ENCODE measurements around the gene SNORC. TPM values are rescaled to one million over a fixed set of nuclear protein-coding genes. Genes with fewer than 3 reads are reported as not detected.

Gene SNORC
- total and polyA plus RNA-seq, 12 donors = 0.70 to 1.7 (median 0.94) TPM

- 80% methylated on average over 11 of the region's 11 CpGs for WGBS, 2 donors
- no peak for DNase-seq
- intact Hi-C loops (cut with DNase I) = no loop called here
Measured at GRCh38 chr2:232890536-232890895, 20.5 kb downstream of the SNORC start.

DNA sequence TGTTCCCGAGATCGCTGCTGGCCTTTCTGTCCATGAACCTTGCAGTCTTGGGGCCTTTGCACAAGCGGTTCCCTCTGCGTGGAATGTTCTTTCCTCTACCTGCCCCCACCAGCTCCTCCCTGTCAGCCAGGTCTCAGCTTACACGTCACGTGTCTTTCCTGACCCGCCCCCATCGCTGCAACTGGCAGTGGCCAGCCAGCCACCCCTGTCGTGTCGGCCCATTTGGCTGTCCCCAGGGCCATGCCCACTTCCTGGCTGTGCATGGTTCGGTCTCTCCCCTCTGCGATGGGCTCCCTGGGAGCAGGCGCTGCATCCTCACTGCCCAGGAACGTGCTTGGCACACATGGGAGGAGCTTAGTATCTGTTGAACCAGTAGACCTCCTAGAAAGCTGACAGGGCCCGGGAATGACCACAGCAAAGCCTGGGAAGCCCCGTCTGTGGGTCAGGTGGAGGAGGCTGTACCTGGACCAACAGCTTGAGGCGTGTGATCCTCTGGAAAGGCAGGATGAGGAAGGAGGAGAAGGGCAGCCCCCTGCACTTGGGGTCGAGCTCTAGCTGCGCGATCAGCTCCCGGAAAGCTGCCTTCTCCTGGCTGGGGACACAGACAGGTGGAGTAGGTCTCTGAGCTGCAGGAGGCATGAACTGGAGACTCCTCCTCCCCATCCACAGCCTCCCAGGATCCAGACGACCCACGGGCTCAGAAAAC lies 21.0 kb downstream of the SNORC start:
- WGBS, 2 donors = 23 to 30% methylated on average over 23 of the region's 23 CpGs
- Histone ChIP-seq H3K27me3 (peaks cover 0 to 57% (median 10%) of the 10 kb centered on the region in 7 donors), H3K9me3 (no peaks in the 10 kb centered on the region), H3K27ac (no peak overlapping the region), H3K36me3 (no peaks in the 10 kb centered on the region), H3K4me1 (peaks cover 0 to 10% (median 6%) of the 10 kb centered on the region in 9 donors), H3K4me3 (peak overlapping the region in 2 of 10 donors; percentile 13)
- intact Hi-C loops (cut with DNase I) = no loop called here
- peak in 6 of 8 donors; percentile 22 to 55 (median 40) for ATAC-seq
- DNase-seq = no peak
- TF ChIP-seq CTCF (IDR thresholded peaks at IDR 0.05) = no peak

More at GRCh38 chr2:232890536-232890895, 20.5 kb downstream of the SNORC start:
- no peak for ATAC-seq
- no peak for TF ChIP-seq CTCF (IDR thresholded peaks at IDR 0.05)
- no peak overlapping the region for H3K27ac ChIP-seq
- H3K9me3 ChIP-seq = no peaks in the 10 kb centered on the region
- peak overlapping the region in 1 of 10 donors; percentile 13 for H3K4me3 ChIP-seq
- peaks cover 0 to 10% (median 6%) of the 10 kb centered on the region in 9 donors for H3K4me1 ChIP-seq
- H3K27me3 ChIP-seq = peaks cover 0 to 62% (median 15%) of the 10 kb centered on the region in 7 donors
- no peaks in the 10 kb centered on the region for H3K36me3 ChIP-seq

DNA sequence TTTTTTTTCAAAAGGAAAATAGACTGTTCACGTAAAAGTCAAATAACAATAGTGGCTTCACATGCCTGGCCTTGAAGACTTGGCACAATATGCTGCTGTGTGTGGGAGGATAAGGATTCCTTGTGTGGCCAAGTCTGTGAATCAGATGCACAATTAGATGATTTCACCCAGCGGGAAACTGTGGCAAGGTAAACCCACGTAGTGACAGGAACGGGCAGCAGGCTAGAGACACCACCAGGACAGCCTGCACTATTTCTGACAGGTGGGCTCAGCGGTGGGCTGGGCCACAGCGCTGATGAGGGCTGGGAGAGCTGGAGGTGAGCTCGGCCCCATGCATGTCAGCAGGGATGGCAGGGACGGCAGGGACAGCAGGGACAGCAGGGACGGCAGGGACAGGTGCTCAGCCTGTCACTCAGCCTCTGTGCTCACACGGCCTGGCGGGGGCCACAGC lies 21.6 kb downstream of the SNORC start:
- Histone ChIP-seq H3K9me3 (no peaks in the 10 kb centered on the region), H3K4me3 (no peak overlapping the region), H3K27me3 (peaks cover 0 to 55% (median 7%) of the 10 kb centered on the region in 7 donors), H3K36me3 (no peaks in the 10 kb centered on the region), H3K27ac (no peak overlapping the region), H3K4me1 (peaks cover 0 to 10% (median 6%) of the 10 kb centered on the region in 9 donors)
- no peak for DNase-seq
- ATAC-seq = peak in 1 of 8 donors; percentile 15
- TF ChIP-seq CTCF (IDR thresholded peaks at IDR 0.05) = no peak
- 56 to 58% methylated on average over 11 of the region's 11 CpGs for WGBS, 2 donors
- intact Hi-C loops (cut with DNase I) = no loop called here

DNA sequence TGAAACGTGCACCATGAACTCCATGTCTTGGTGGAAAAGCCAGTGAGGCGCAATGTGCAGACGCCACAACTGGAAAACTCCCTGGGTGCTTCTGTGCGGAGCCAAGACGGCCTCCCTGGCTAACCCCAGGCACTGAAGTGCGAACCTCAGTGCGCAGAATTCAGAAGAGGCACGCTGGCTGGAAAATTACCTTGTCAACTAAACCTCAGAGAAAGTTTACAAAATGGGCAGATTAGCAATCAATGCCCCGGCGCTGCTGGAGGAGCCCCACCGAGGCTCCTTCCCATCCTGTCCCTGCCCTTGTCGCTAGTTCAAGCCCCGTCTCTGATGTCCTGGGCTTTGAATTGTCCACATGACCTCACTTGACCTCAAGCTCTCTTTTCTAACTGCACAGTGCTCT lies 22.2 kb downstream of the SNORC start:
- ATAC-seq (no peak), DNase-seq (no peak)
- no peaks in the 10 kb centered on the region for H3K9me3 ChIP-seq
- H3K4me1 ChIP-seq = peaks cover 0 to 10% (median 6%) of the 10 kb centered on the region in 9 donors
- intact Hi-C loops (cut with DNase I) = no loop called here
- peaks cover 0 to 52% (median 7%) of the 10 kb centered on the region in 7 donors for H3K27me3 ChIP-seq
- H3K27ac ChIP-seq = no peak overlapping the region
- 90 to 91% methylated on average over 13 of the region's 13 CpGs for WGBS, 2 donors
- H3K36me3 ChIP-seq = no peaks in the 10 kb centered on the region
- TF ChIP-seq CTCF (IDR thresholded peaks at IDR 0.05) = no peak
- H3K4me3 ChIP-seq = no peak overlapping the region

Data from heart right ventricle (tissue), 16 donors.